Aorta (tissue), 5 donors: ENCODE measurements around the gene PDK2. TPM values are rescaled to one million over a fixed set of nuclear protein-coding genes. Genes with fewer than 3 reads are reported as not detected.
A peak's percentile ranks its signal among the peaks of the same experiment; 100 is the strongest.

Experiments used
- ATAC-seq: fragments of 200-7000 bp; cut with Tn5 transposase; one replicate; pipeline ENCODE4 v1.9.1; 2022; ENCODE audit warnings: moderate library complexity; ENCODE audit not compliant: low FRiP score
- DNase-seq, 2 donors: peaks; one replicate each; pipeline ENCODE4 v3.0.0-alpha.2; 2020
- H3K27ac ChIP-seq, 2 donors: one replicate each; pipeline ENCODE4 v1.5.1; 2013; ENCODE audit warnings: low read length in 2 of 2, mild to moderate bottlenecking in 2 of 2, moderate library complexity in 2 of 2, control low read depth in 1 of 2, inconsistent platforms in 1 of 2, low read depth in 1 of 2
- H3K27me3 ChIP-seq, 2 donors: one replicate each; pipeline ENCODE4 v1.6.1; 2013; ENCODE audit warnings: control low read depth in 1 of 2, low read length in 1 of 2, mild to moderate bottlenecking in 1 of 2, moderate library complexity in 1 of 2; ENCODE audit not compliant: insufficient read depth in 2 of 2, control insufficient read depth in 1 of 2
- H3K36me3 ChIP-seq, 2 donors: one replicate each; pipeline ENCODE4 v1.6.1; 2013; ENCODE audit warnings: control low read depth in 1 of 2, low read length in 1 of 2, mild to moderate bottlenecking in 1 of 2; ENCODE audit not compliant: insufficient read depth in 2 of 2, control insufficient read depth in 1 of 2
- H3K4me1 ChIP-seq, 2 donors: one replicate each; pipeline ENCODE4 v1.6.1; 2013; ENCODE audit warnings: low read length in 2 of 2, control low read depth in 1 of 2, mild to moderate bottlenecking in 1 of 2, moderate library complexity in 1 of 2; ENCODE audit not compliant: insufficient read depth in 2 of 2, control insufficient read depth in 1 of 2
- H3K4me3 ChIP-seq, 2 donors: one replicate each; pipeline ENCODE4 v1.5.1; 2013; ENCODE audit warnings: low read length in 2 of 2, control low read depth in 1 of 2, mild to moderate bottlenecking in 1 of 2
- H3K9me3 ChIP-seq: one replicate; pipeline ENCODE4 v1.6.1; 2013; ENCODE audit warnings: mild to moderate bottlenecking, low read length; ENCODE audit not compliant: control insufficient read depth
- WGBS, 2 donors: extraction: QIAGEN DNeasy Blood & Tissue Kit; methylation state at CpG; one replicate each; pipeline ENCODE4 v1.1.7; 2013; 5-methylcytosine and 5-hydroxymethylcytosine counted together
- intact Hi-C, 2 donors: fragments of 100-400 bp; cut with DNase I; formaldehyde crosslinking; loops; one replicate each; pipeline versions ENCODE4 v1.14.2 to v1.15.0; 2022
- polyA plus RNA-seq, 2 donors: library from polyadenylated mRNA; stranded (reverse); fragments of 200-250 nt; gene quantifications; one replicate each; pipeline ENCODE4 v1.2.3, GENCODE V29; 2013
- total RNA-seq, 2 donors: library from RNA; stranded (reverse); fragmentation: NEBNext Ultra II Directional; extraction: Animal tissue kit (Norgen Biotek cat#: 25700); gene quantifications; one replicate each; pipeline ENCODE4 v1.2.1, GENCODE V29; 2021
- donor health status: healthy with polysubstance abuse.
- donor health status: Bipolar disorder and iron deficiency.
- donor health status: DM: no; HTN: no; CAD: no.
- donor health status: DM: no; HTN: no; CAD: no.
- donor health status: DM: yes; HTN: yes; CAD: no.

Gene PDK2
- total and polyA plus RNA-seq, 4 donors = 15.0 to 45.8 (median 41.1) TPM

- intact Hi-C loops = no loop called here
- no peak overlapping the region for H3K4me3 ChIP-seq
- H3K4me1 ChIP-seq = no peaks in the 10 kb centered on the region
- H3K36me3 ChIP-seq = peaks cover 10 to 20% of the 10 kb centered on the region in 2 donors
- H3K27ac ChIP-seq = no peak overlapping the region
- 84 to 90% methylated on average over 3 of the region's 3 CpGs for WGBS, 2 donors
- H3K9me3 ChIP-seq = no peaks in the 10 kb centered on the region
- DNase-seq (no peak), ATAC-seq (no peak)
- no peaks in the 10 kb centered on the region for H3K27me3 ChIP-seq
Observed at GRCh38 chr17:50072130-50072529, 23.0 kb upstream of the PDK2 start.

DNA sequence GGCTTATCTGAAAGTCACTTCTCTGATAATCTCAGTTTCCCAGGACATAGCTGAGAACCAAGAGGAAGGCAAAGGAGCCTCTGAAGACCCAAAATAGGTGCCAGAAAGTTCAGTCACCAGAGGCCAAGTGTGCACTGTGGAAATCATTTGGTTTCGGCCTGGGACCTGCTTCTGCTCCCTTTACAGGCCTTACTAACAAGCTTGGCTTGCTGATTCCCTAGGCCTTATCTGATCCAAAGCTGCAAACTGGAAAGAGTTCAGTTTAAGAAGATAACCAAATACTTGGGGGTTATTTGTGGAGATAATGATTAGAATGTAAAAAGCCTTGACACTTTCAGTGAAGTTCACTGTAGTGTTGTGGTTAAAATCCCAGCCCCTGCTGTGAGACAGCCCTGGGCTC lies 22.2 kb upstream of the PDK2 start:
- H3K9me3 ChIP-seq = no peaks in the 10 kb centered on the region
- no peaks in the 10 kb centered on the region for H3K4me1 ChIP-seq
- no peaks in the 10 kb centered on the region for H3K27me3 ChIP-seq
- H3K36me3 ChIP-seq = peaks cover 10 to 24% of the 10 kb centered on the region in 2 donors
- no peak overlapping the region for H3K4me3 ChIP-seq
- DNase-seq = no peak
- 66 to 74% methylated on average over 1 of the region's 1 CpG for WGBS, 2 donors
- intact Hi-C loops = no loop called here
- no peak overlapping the region for H3K27ac ChIP-seq
- no peak for ATAC-seq

DNA sequence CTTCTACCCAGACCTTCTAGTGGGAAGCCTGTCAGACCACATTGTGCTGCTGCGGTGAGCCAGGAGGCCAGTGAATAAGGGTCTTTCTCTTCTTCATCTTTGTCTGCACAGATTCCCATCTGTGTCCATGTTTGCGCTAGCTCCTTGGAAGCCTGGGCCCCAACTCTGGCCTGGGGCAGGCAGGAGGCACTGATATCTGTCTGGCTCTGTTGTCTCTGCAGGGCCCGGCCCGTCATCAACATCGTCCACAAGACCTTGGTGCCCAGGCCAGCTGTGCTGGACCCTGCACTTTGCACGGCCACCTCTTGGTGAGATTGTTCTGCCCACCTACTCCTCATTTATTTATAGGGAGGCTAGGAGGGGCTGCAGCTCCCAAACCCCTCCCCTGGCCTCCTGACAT lies 20.9 kb upstream of the PDK2 start:
- intact Hi-C loops = no loop called here
- Histone ChIP-seq H3K27ac (no peak overlapping the region), H3K9me3 (no peaks in the 10 kb centered on the region), H3K4me1 (no peaks in the 10 kb centered on the region), H3K36me3 (peaks cover 10 to 28% of the 10 kb centered on the region in 2 donors), H3K4me3 (no peak overlapping the region), H3K27me3 (no peaks in the 10 kb centered on the region)
- ATAC-seq = no peak
- 88% methylated on average over 6 of the region's 6 CpGs for WGBS, 2 donors
- DNase-seq = no peak

DNA sequence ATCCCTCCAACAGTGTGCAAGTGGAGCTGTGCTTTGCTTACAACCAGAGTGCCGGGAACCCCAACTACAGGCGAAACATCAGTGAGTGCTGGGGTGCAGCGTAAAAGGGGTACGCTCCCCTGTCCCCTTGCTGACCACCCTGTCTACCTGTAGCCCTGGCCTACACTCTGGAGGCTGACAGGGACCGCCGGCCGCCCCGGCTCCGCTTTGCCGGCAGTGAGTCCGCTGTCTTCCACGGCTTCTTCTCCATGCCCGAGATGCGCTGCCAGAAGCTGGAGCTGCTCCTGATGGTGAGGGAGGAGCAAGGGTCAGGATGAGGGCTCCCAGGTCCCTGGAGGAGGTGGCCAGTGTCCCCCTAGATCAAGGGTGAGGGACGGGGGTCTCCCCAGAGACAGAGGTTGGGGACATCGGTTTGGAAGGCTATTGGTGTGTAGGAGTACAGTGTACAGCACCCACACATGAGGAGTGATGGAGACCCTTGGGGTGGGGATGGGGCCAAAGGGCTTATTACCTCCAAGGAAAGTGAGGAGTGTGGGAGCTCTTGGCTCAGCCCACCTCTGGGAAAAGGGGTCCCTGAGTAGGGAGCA lies 19.6 kb upstream of the PDK2 start:
- Histone ChIP-seq H3K27me3 (no peaks in the 10 kb centered on the region), H3K27ac (no peak overlapping the region), H3K36me3 (peaks cover 10 to 26% of the 10 kb centered on the region in 2 donors), H3K4me3 (no peak overlapping the region), H3K9me3 (no peaks in the 10 kb centered on the region), H3K4me1 (no peaks in the 10 kb centered on the region)
- WGBS, 2 donors = 91 to 92% methylated on average over 16 of the region's 16 CpGs
- ATAC-seq (no peak), DNase-seq (peak in 1 of 2 donors; percentile 57)
- intact Hi-C loops = no loop called here

DNA sequence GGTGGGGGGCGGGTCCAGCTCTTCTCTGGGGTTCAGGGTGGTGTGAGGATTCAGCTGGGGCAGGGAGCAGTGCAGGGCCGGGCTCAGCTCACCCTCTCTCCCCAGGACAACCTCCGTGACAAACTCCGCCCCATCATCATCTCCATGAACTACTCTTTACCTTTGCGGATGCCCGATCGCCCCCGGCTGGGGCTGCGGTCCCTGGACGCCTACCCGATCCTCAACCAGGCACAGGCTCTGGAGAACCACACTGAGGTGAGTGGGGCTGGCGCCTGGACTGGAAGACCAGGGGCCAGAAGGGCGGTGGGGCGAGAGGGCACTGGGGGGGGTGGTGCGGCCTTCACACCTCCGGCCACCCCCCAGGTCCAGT lies 18.9 kb upstream of the PDK2 start:
- WGBS, 2 donors = 85 to 87% methylated on average over 16 of the region's 16 CpGs
- intact Hi-C loops = no loop called here
- Histone ChIP-seq H3K36me3 (peaks cover 5 to 28% of the 10 kb centered on the region in 2 donors), H3K9me3 (no peaks in the 10 kb centered on the region), H3K27ac (no peak overlapping the region), H3K27me3 (no peaks in the 10 kb centered on the region), H3K4me1 (no peaks in the 10 kb centered on the region), H3K4me3 (no peak overlapping the region)
- DNase-seq (peak in 1 of 2 donors; percentile 71), ATAC-seq (no peak)

DNA sequence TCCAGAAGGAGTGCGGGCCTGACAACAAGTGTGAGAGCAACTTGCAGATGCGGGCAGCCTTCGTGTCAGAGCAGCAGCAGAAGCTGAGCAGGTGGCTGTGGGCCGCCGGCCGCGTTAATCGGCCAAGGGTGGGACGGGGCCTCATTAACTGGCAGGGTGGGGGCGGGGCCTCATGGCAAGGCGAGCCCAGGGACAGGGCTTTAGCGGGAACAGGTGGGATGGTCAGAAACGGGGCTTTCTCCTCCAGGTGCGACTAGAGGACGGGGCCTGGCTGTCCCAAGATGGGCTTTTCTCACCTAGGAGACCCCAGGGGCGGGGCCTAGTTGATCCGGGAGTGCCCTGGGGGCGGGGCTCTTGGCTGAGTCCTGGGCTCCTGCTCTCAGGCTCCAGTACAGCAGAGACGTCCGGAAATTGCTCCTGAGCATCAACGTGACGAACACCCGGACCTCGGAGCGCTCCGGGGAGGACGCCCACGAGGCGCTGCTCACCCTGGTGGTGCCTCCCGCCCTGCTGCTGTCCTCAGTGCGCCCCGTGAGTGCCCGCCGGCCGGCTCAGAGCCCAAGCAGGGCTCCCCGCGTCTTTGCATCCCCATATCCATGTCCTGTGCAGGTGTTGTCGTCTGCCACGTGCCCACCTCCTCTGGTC lies 18.4 kb upstream of the PDK2 start:
- WGBS, 2 donors = 70 to 72% methylated on average over 39 of the region's 39 CpGs
- Histone ChIP-seq H3K36me3 (peaks cover 5 to 27% of the 10 kb centered on the region in 2 donors), H3K9me3 (no peaks in the 10 kb centered on the region), H3K4me1 (no peaks in the 10 kb centered on the region), H3K27ac (no peak overlapping the region), H3K27me3 (no peaks in the 10 kb centered on the region), H3K4me3 (no peak overlapping the region)
- DNase-seq (no peak), ATAC-seq (no peak)
- intact Hi-C loops = no loop called here

DNA sequence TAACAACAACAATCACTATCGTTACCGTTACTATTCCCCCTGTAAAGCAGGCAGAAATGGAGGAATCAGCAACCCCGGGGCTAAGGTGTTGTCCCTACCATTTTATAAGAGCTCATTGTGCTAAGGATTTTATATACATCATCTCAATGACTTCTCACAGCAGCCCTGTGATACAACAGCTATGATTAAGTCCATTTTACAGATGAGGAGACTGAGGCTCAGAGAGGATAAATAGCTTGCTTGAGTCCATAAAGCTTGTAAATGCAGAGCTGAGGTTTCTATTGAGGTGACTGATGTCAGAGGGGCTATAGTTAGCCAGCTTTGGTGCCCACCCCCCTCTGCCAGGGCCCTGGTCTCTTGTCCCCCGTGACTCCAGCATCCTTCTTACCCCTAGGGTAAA lies 16.7 kb upstream of the PDK2 start:
- Histone ChIP-seq H3K27ac (no peak overlapping the region), H3K9me3 (no peaks in the 10 kb centered on the region), H3K4me1 (no peaks in the 10 kb centered on the region), H3K4me3 (no peak overlapping the region), H3K36me3 (peaks cover 5 to 27% of the 10 kb centered on the region in 2 donors), H3K27me3 (no peaks in the 10 kb centered on the region)
- DNase-seq = no peak
- no peak for ATAC-seq
- intact Hi-C loops = no loop called here
- 91 to 92% methylated on average over 4 of the region's 4 CpGs for WGBS, 2 donors

DNA sequence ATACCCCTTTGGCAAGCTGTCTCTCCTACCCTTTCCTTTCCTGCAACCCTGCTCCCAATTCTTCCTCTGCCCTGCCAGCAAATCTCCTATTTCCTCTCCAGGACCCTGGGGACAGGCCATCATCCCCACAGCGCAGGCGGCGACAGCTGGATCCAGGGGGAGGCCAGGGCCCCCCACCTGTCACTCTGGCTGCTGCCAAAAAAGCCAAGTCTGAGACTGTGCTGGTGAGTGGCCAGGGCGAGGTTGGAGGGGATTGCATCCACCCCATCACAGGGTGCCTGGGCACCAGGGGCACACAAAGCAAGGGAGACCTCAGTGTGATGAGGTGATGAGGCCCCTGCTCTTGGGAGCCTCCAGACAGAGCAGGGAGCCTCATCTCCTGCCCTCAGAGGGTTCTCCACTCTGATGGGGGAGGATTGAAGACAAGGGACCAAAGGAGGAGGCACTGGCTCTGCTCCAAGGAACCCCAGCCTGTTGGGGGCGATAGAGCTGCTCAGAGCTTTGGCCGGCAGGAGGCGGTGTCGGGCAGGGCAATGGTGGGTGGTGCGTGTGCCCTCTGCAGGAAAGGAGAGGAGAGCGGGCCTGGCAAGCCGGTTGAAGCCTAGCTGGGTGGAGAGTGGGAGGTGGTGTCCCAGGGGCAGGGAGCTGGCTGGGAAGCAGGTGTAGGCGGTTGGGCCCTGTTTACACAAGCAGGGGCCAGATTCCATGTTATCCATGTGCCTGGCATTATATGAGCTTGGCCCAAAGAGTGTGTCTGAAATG lies 15.6 kb upstream of the PDK2 start:
- peak; percentile 74 to 90 for DNase-seq
- intact Hi-C loops = loop anchor here in 1 of 2 donors (10.0 kb wide), 1 partner anchor 515 kb away; no protein-coding TSS in a partner anchor
- no peak overlapping the region for H3K4me3 ChIP-seq
- no peaks in the 10 kb centered on the region for H3K4me1 ChIP-seq
- H3K27ac ChIP-seq = peak overlapping the region in 1 of 2 donors; percentile 13
- H3K27me3 ChIP-seq = no peaks in the 10 kb centered on the region
- peak; percentile 61 for ATAC-seq
- 27 to 28% methylated on average over 12 of the region's 12 CpGs for WGBS, 2 donors
- no peaks in the 10 kb centered on the region for H3K9me3 ChIP-seq
- H3K36me3 ChIP-seq = peaks cover 5 to 22% of the 10 kb centered on the region in 2 donors
